Osteocyte (in vitro differentiated cells): ENCODE measurements around the gene ITSN2. TPM values are rescaled to one million over a fixed set of nuclear protein-coding genes. Genes with fewer than 3 reads are reported as not detected.

Experiments used
- DNase-seq: peaks from one replicate; pipeline ENCODE4 v3.0.0; 2021; ENCODE audit warnings: mixed read lengths; ENCODE audit not compliant: unreplicated experiment; ENCODE audit errors: extremely low spot score
- H3K27ac Mint-ChIP-seq: one replicate; pipeline ENCODE4 v1.8.0; 2021; ENCODE audit warnings: mild to moderate bottlenecking, mixed read lengths; ENCODE audit not compliant: unreplicated experiment
- H3K27me3 Mint-ChIP-seq: one replicate; pipeline ENCODE4 v1.8.0; 2021; ENCODE audit warnings: mixed read lengths; ENCODE audit not compliant: unreplicated experiment
- H3K36me3 Mint-ChIP-seq: one replicate; pipeline ENCODE4 v1.8.0; 2021; ENCODE audit warnings: mixed read lengths; ENCODE audit not compliant: unreplicated experiment
- H3K4me1 Mint-ChIP-seq: one replicate; pipeline ENCODE4 v1.8.0; 2021; ENCODE audit warnings: mixed read lengths; ENCODE audit not compliant: unreplicated experiment
- H3K4me3 Mint-ChIP-seq: one replicate; pipeline ENCODE4 v1.8.0; 2021; ENCODE audit warnings: mild to moderate bottlenecking, moderate library complexity, mixed read lengths; ENCODE audit not compliant: unreplicated experiment
- H3K9me3 Mint-ChIP-seq: one replicate; pipeline ENCODE4 v1.8.0; 2021; ENCODE audit warnings: mixed read lengths; ENCODE audit not compliant: unreplicated experiment
- CTCF ChIP-seq: fragments of 200-600 bp; sonication (generic); IDR thresholded peaks from 2 replicates; pipeline ENCODE4 v1.5.0; 2021; ENCODE audit warnings: antibody characterized with exemption, mild to moderate bottlenecking, moderate library complexity
- total RNA-seq: library from RNA; stranded (reverse); gene quantifications from 2 replicates; pipeline ENCODE4 v1.2.1, GENCODE V29; 2021

ITSN2 gene
- total RNA-seq, 1 donor from 2014 or later, result 32.1 TPM

GRCh38 chr2:24239553-24239952, 120.8 kb downstream of the ITSN2 start:
- H3K27ac Mint-ChIP-seq, result no peak overlapping the region
- H3K27me3 Mint-ChIP-seq, result no peaks in the 10 kb centered on the region

GRCh38 chr2:24238158-24238557, 122.2 kb downstream of the ITSN2 start:
- no peak for TF ChIP-seq CTCF
- Mint-ChIP-seq H3K27ac (no peak overlapping the region), H3K27me3 (no peaks in the 10 kb centered on the region), H3K9me3 (peaks cover 3% of the 10 kb centered on the region), H3K4me3 (no peak overlapping the region), H3K36me3 (peaks cover 39% of the 10 kb centered on the region), H3K4me1 (no peaks in the 10 kb centered on the region)
- no peak for DNase-seq

More at GRCh38 chr2:24239553-24239952, 120.8 kb downstream of the ITSN2 start:
- no peak overlapping the region for H3K4me3 Mint-ChIP-seq
- DNase-seq, result no peak
- H3K36me3 Mint-ChIP-seq, result peaks cover 29% of the 10 kb centered on the region
- TF ChIP-seq CTCF, result no peak
- H3K4me1 Mint-ChIP-seq, result no peaks in the 10 kb centered on the region
- H3K9me3 Mint-ChIP-seq, result peaks cover 3% of the 10 kb centered on the region

GRCh38 chr2:24237313-24237712, 123.0 kb downstream of the ITSN2 start:
- Mint-ChIP-seq H3K27ac (no peak overlapping the region), H3K9me3 (peaks cover 3% of the 10 kb centered on the region), H3K4me1 (no peaks in the 10 kb centered on the region), H3K36me3 (peaks cover 33% of the 10 kb centered on the region), H3K4me3 (no peak overlapping the region), H3K27me3 (no peaks in the 10 kb centered on the region)
- TF ChIP-seq CTCF, result no peak
- no peak for DNase-seq

GRCh38 chr2:24233321-24233720, 127.0 kb downstream of the ITSN2 start:
- Mint-ChIP-seq H3K36me3 (peaks cover 28% of the 10 kb centered on the region), H3K4me3 (no peak overlapping the region), H3K27ac (no peak overlapping the region), H3K27me3 (no peaks in the 10 kb centered on the region), H3K9me3 (peaks cover 3% of the 10 kb centered on the region), H3K4me1 (no peaks in the 10 kb centered on the region)
- no peak for TF ChIP-seq CTCF
- no peak for DNase-seq

GRCh38 chr2:24231461-24231881, 128.9 kb downstream of the ITSN2 start:
- no peak for TF ChIP-seq CTCF
- Mint-ChIP-seq H3K36me3 (peaks cover 22% of the 10 kb centered on the region), H3K4me1 (no peaks in the 10 kb centered on the region), H3K9me3 (no peaks in the 10 kb centered on the region), H3K27ac (no peak overlapping the region), H3K27me3 (no peaks in the 10 kb centered on the region), H3K4me3 (no peak overlapping the region)
- DNase-seq, result no peak
